Measurements from ENCODE around the gene USP28.
A peak's percentile ranks its signal among the peaks of the same experiment; 100 is the strongest.
"Not testable (repeated sequence)": the region's sequence is repeated elsewhere in the genome, so short reads cannot be mapped to it uniquely, and the experiment has no call there.

USP28 gene

GRCh38 chr11:113806406-113806805 is 69.0 kb downstream of the USP28 start:
- Histone ChIP-seq H3K9me3 (no peaks in the 10 kb centered on the region), H3K36me3 (peaks cover 55 to 100% (median 75%) of the 10 kb centered on the region in 3 donors), H3K27ac (no peak overlapping the region), H3K4me1 (no peaks in the 10 kb centered on the region), H3K27me3 (no peaks in the 10 kb centered on the region), H3K4me3 (no peak overlapping the region)
- intact Hi-C loops (cut with DNase I; ENCODE audit: low total_unique reads) = no loop called here
- no peak for DNase-seq
- peak in 1 of 2 experiments; percentile 14 for TF ChIP-seq CTCF (IDR thresholded peaks at IDR 0.05)

GRCh38 chr11:113805640-113806039 is 69.7 kb downstream of the USP28 start:
- intact Hi-C loops (cut with DNase I; ENCODE audit: low total_unique reads) = no loop called here
- H3K36me3 ChIP-seq = peaks cover 56 to 100% (median 76%) of the 10 kb centered on the region in 3 donors
- H3K9me3 ChIP-seq = no peaks in the 10 kb centered on the region
- no peak for DNase-seq
- H3K27ac ChIP-seq = no peak overlapping the region
- no peaks in the 10 kb centered on the region for H3K4me1 ChIP-seq
- TF ChIP-seq CTCF (IDR thresholded peaks at IDR 0.05) = no peak
- H3K4me3 ChIP-seq = no peak overlapping the region
- no peaks in the 10 kb centered on the region for H3K27me3 ChIP-seq

GRCh38 chr11:113802621-113803020 is 72.8 kb downstream of the USP28 start:
- Histone ChIP-seq H3K4me1 (no peaks in the 10 kb centered on the region), H3K27me3 (no peaks in the 10 kb centered on the region), H3K36me3 (peaks cover 41 to 92% (median 72%) of the 10 kb centered on the region in 3 donors), H3K4me3 (no peak overlapping the region), H3K9me3 (no peaks in the 10 kb centered on the region), H3K27ac (no peak overlapping the region)
- no peak for TF ChIP-seq CTCF (IDR thresholded peaks at IDR 0.05)
- intact Hi-C loops (cut with DNase I; ENCODE audit: low total_unique reads) = no loop called here
- DNase-seq = no peak

- Histone ChIP-seq H3K4me1 (no peaks in the 10 kb centered on the region), H3K27ac (no peak overlapping the region), H3K27me3 (no peaks in the 10 kb centered on the region), H3K36me3 (peaks cover 17 to 33% (median 26%) of the 10 kb centered on the region in 3 donors), H3K4me3 (no peak overlapping the region), H3K9me3 (no peaks in the 10 kb centered on the region)
- DNase-seq = no peak
- peak; percentile 64 to 72 for TF ChIP-seq CTCF (IDR thresholded peaks at IDR 0.05)
- intact Hi-C loops (cut with DNase I; ENCODE audit: low total_unique reads) = loop anchor here (1.0 to 10.0 kb wide), 2 partner anchors 43 to 492 kb away; no protein-coding TSS in a partner anchor
These were observed 78.6 kb downstream of the USP28 start for GRCh38 chr11:113796663-113797259.

GRCh38 chr11:113789675-113790320 is 85.6 kb downstream of the USP28 start:
- Histone ChIP-seq H3K27me3 (peaks cover 0 to 8% of the 10 kb centered on the region in 2 donors), H3K4me3 (no peak overlapping the region), H3K9me3 (no peaks in the 10 kb centered on the region), H3K27ac (no peak overlapping the region), H3K36me3 (no peaks in the 10 kb centered on the region), H3K4me1 (no peaks in the 10 kb centered on the region)
- DNase-seq = no peak
- intact Hi-C loops (cut with DNase I; ENCODE audit: low total_unique reads) = loop anchor here (10.0 kb wide), 1 partner anchor 485 kb away; no protein-coding TSS in a partner anchor
- TF ChIP-seq CTCF (IDR thresholded peaks at IDR 0.05) = no peak

- H3K4me3 ChIP-seq; H3K4me1 ChIP-seq; H3K27ac ChIP-seq; DNase-seq; H3K9me3 ChIP-seq; H3K36me3 ChIP-seq; H3K27me3 ChIP-seq; intact Hi-C loops (cut with DNase I; ENCODE audit: low total_unique reads): not testable (repeated sequence)
These were observed 86.4 kb downstream of the USP28 start for GRCh38 chr11:113789016-113789415.
